ELR (cell line): ENCODE measurements around the gene TGM2.
A peak's percentile ranks its signal among the peaks of the same experiment; 100 is the strongest.

ENCODE experiments used
- DNase-seq: peaks from one replicate; pipeline ENCODE4 v3.0.0-alpha.2; 2015; ENCODE audit warnings: low read depth

The TGM2 gene

DNA sequence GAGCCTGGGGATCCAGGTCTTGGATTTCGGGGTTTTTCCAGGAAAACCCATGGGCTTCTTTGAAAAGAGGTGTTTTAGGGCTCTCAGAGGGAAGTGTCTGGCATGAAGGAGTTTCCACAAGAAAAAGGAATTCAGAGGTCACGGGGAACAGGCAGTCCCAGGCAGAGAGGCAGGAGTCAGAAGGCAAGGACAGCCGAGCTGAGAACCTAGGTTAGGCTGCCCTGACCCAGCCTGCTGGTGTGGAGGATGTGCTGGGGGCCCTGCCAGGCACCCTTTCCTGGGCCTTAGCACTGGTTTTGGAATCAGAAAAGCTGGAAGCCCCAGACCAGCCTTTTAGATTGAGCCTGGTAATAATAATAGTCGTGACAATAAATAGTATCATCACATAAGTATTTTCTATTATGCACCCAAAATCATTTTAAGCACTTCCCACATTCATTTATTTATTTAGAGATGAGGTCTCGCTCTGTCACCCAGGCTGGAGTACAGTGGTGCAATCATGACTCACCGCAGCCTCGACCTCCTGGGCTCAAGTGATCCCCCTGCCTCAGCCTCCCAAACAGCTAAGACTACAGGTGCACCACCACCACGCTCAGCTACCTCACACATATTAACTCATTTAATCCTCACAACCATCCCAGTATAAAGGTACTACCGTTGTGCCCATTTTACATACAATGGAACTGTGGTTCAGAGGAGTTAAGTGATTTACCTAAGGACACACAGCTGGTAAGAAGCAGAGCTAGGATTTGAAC is 19.9 kb downstream of the TGM2 start:
- DNase-seq = peak; percentile 88

DNA sequence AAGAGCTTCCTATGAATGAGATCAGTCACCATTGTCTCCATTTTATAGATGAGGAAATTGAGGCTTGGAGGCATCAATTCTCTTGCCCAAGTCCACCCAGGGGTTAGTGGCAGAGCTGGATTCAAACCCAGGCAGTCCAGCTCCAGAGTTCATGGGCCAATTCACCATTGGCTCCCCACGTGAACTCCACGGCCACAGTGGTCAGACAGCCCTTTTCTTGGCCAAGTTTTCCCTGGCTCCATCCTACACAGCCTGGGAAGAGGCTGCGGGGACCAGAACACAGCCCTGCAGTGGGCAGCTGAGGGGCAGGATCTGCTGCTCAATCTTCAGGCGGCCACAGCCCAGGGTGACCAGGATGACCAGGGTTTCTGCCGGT is 20.5 kb downstream of the TGM2 start:
- no peak for DNase-seq

DNA sequence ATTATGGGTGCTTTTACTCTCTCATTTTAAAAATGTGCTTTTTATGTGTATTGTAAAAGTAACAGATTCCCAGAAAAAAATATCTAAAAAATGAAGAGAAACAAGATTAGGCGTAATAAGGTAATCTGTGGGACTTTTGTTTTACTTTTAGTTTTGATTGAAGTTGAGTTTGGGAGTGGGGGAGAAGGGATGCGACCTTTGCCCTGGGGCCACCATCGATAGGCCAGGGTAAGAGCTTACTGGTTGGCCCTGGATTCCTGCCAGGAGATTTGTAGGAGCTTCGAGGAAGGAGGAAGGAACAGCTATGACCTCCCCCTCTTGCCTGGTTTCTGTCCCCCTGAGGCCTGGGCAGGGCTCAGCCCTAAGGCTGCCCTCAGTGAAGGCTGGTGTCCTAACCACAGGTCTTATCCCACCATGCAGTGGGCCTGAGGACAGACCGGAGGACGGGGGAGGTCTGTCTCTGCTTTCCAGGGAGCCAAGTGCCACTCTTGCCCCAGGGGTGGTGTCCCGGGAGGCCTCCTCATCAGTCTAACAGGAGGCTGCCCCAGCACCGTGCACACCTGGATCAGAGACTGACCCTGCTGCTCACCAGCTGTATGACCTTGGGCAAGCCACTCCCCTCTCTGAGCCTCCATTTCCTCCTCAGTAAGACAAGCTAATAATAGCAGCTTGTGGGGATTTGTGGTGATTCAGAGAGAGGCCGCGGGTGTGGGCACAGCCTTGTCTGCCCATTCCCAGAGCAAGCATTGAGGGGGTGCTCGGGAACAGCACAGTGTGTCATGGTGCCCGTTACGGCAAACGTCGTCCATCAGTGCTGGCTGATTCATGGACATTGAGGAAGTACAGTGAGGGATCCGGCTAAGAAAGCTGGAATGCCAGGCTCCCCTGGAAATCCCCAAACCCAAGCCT is 21.2 kb downstream of the TGM2 start:
- DNase-seq = peak; percentile 98

DNA sequence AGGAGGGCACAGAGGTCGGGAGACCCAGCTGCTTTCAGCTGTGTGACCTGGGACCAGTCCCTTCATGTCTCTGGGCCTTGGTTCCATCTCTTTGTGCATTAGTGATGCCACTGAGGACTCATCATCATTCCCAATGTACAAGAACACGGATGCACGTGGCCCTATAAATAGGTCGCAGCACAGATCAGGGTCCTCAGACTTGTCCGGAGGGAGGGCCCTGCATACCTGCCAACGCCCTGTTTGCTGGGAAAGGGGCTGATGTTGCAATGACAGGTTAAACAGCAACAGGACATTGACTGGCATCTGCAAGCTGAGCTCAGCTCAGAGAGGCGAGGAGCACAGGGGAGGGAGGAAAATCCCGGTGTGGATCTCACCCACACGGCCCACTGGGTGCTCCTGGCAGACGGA is 21.8 kb downstream of the TGM2 start:
- DNase-seq = no peak

DNA sequence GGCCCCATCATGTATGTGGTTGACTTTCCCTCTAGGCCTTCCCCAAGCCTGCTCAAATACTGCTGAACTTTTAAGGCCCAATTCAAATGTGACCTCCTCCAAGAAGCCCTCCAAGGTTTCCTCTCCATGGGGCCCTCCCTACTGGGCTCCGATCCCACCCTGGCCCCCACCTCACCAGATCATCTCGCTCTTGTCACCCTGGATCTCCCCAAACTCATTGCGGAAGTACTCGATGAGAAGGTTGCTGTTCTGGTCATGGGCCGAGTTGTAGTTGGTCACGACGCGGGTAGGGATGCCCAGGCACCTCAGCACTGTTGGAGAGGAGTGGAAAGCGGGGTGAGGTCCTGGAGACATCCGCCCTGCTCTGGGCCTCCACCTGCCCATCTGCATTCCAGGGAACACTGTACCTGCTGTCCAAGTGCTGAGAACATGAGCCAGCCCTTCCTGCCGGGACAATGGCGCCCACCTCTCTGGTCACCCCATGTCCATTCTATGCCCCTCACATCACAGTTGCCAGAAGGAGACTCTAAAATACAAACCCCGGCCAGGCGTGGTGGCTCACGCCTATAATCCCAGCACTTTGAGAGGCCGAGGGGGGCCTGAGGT is 23.1 kb downstream of the TGM2 start:
- DNase-seq = no peak

DNA sequence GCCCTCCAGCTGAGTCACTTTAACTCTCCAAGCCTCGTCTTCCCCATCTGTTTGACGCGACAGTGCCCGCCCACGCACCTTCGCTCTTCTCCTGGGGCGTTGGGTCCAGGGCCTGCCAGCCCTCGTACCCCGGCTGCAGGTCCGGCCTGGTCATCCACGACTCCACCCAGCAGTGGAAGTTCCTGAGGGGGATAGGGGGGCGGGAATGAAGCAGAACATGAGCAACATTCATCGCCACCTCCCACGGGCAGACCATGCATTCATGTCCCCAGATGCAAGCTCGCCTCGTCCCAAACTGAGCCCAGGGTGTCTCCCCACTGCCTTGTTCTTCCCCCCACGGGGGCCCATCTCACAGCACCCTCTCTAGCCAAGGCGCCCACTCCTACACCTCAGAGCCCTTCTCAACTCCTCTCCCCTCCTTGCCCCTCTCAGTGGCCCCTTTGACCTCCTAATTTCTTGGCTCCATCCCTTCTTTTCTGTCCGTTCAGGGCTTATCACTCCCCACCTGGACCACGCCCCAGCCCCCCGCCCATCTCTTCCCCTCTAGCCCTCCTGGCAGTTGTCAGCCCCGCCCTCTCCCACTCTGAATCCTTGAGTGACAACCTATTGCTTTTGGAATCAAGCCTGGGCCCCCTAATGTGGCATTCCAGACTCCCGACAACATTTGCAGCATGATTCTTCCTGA is 23.7 kb downstream of the TGM2 start:
- DNase-seq = no peak

DNA sequence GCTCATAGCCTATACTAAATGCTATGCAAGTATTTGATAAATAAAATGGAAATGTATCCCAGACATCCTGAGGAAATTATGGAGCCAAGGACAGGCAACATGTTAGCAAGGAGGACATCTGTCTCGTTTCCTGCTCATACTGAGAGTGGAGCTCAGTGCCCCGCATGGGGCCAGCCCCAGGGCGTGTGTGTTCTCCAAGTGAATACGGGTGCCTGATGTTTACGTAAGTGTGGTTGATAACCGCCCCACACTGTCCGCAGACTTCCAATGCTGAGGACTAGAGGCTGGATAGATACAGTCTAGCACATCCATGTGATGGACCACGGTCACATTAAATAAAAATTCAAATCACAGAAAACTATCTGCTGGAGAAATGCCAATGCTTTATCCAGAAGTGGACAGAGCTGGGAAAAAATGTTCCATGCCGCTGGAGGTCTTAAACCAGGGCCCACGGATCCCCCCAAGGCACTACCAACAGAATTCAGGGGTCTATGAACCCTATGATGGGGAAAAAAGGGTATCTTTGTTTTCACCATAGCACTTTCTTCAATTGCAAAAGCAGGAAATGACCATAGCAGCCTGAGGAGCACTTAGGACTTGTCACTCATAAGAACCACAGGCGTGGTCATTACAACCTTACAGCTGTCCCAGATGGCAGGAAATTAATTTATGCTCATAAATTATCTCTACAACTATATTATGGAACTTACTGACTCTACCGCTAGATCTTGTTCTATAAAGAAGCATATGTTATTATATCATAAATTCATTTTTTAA is 24.9 kb downstream of the TGM2 start:
- DNase-seq = peak; percentile 73

DNA sequence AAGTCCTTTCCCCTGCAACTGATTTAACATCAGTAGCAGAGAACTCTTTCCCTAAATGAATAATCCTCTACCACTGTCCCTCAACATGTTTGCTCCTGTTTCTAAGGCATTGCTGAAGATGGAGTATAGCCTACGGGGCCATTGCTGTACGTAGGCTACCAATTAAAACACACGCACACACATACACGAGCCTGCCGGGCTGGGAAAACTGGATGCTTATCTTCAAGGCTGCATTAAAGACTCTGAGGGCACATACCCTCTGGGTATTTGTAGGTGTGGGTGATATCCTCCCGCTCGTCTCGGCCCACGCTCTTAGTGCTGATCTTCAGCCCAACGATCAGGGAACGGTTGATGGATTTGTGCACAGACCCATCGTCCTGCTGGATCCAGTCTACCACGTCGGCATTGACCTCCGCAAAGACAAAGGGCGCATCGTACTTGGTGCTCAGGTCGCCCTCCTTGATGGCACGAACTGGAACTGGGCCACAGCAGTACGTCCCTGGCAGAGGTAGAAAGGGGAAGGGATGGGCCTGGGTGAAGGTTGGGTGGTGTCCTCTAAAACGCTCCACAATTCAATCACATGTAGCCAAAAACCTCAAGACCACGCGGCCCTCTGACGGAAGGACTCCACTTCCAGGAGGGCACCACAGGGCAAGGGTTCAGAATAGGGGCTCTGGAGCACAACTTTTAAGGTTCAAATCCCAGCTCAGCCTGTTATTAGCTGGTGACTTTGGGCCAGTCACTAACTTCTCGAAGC is 25.7 kb downstream of the TGM2 start:
- no peak for DNase-seq

DNA sequence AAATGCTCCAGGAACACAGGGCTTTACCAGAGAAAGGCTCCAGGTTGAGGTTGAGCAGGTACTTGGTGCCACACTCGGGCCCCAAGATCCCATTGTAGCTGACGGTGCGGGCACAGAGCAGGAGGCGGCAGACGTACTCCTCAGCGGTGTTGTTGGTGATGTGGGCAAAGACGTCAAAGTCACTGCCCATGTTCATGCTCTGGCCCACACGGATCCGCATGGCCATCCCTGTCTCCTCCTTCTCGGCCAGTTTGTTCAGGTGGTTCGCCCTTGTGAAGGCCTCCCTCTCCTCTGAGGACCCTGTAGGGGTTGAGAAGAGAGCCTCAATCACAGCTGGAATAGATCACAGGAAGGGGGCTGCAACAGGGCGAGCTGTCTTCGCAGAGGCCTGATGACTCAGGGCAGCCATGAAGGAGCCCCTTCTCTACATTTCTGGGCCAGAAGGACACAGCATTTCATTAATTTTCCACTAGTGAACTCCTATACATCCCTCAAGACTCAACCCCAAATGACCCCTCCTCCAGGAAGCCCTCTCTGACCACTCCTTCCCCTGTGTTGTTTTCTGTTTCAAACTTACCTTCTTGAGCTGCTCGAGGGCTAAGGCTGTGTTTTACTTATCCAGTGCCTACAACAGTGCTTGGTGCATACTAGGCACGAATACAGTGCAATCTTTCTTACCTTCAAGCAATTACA is 26.8 kb downstream of the TGM2 start:
- DNase-seq = no peak

DNA sequence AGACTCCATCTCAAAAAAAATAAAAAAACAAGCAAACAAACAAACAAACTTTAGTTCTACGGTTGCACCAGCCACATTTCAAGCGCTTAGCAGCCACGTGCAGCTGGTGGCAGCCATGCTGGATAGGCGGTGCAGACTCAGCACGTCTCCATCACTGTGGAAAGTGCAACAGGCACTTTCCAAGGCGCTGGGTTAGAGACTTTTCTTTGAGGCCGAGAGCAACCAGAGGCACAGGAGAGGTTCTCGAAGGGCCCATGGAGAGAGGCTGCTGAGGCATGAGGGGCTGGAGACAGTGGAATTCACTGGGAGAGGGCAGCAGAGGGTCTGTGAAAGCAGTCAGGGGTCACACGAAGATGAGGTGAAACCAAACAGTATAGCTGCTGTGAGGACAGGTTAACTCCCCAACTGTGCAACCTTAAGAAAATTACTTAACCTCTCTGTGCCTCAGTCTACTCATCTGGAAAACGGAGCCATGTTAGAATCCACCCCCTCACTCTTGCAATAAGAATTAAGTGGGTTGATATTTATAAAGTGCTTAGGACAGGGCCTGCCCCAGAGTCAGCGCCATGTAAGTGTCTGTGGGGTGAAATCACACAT is 27.5 kb downstream of the TGM2 start:
- DNase-seq = no peak

DNA sequence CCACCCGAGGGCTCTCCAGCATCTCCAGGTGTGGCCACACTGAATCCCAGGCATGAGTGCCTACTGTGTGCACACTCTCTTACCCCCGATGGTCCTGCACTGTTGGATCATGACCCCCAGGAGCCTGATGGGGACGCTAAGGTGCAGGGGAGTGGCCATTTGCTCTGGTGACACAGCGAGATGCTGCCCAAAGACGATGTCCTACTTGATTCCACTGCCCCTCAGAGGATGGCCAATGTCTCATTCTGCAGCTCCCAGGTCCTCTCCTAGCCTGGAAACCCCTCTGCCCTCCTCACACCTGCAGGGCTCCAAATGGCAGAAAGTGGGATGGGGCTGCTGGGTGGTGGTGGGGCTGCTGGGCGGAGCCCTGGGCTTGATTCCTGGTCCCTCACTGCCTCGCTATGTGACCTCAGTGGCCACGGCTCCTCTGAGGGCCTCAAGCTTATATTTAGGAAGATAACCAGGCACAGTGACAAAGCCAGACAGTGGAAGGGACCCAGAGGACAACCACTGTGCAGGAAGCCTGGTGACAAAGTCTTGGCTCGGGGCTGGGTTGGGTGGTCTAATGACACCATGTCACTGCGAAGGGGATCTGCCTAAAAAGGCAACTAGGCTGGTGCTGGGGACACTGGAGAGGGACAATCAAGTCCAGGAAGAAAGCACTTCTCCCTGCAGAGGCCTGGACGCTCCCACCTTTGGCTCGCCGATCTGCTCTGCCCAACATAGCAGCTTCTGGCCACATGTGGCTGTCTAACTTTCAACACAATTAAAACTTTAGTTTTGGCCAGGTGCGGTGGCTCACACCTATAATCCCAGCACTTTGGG is 28.4 kb downstream of the TGM2 start:
- no peak for DNase-seq

DNA sequence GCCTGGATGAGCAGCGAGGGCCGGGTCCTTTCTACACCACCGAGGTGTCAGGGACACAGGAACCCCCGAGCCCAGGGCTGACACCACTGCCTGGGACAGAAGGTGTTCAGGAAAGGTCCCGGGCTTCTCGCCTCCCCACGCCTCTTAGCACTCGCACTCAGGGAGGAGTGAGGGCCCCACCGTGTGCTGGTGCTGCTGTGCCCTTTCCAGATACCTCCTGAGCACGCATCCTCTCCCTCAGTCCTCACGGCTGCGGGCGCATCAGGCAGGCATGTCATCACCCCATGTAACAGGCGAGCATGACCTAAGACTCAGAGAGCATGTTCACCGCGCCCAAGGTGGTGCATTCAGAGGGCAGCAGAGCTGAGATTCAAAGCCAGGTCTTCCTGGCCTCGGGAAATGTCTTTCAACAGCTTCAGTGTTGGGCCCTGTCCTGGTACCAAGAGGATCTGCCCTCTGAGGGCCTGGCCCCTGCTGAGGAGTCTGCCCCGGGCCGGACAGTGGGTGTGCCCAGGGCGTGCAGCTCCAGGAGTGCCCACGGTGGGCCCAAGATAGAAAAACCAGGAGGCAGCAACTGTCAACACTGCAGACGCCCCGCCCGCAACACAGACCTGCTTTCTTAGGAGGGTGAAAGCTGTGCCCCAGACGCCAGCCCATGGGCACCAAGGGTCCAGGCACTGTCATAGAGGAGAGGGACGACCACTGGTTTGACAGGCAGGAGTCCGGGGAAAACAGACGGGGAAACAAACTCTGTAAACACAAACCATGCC is 29.2 kb downstream of the TGM2 start:
- DNase-seq = no peak

DNA sequence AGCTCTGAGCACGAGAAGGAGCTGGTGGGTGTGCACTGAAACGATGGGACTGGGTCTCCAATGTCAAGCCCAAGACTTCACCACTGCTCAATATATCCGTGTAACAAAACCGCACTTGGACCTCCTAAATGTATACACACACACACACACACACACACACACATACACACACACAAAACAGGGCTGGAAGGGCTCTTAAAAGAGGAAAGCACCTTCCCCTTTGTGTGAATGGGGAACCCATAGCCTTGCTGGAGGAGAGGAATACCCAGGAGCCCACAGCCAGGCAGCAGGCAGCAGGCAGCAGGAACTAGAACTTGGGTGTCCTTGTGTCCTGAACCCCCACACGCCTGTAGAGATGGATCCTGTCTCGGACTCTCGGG is 29.8 kb downstream of the TGM2 start:
- no peak for DNase-seq

DNA sequence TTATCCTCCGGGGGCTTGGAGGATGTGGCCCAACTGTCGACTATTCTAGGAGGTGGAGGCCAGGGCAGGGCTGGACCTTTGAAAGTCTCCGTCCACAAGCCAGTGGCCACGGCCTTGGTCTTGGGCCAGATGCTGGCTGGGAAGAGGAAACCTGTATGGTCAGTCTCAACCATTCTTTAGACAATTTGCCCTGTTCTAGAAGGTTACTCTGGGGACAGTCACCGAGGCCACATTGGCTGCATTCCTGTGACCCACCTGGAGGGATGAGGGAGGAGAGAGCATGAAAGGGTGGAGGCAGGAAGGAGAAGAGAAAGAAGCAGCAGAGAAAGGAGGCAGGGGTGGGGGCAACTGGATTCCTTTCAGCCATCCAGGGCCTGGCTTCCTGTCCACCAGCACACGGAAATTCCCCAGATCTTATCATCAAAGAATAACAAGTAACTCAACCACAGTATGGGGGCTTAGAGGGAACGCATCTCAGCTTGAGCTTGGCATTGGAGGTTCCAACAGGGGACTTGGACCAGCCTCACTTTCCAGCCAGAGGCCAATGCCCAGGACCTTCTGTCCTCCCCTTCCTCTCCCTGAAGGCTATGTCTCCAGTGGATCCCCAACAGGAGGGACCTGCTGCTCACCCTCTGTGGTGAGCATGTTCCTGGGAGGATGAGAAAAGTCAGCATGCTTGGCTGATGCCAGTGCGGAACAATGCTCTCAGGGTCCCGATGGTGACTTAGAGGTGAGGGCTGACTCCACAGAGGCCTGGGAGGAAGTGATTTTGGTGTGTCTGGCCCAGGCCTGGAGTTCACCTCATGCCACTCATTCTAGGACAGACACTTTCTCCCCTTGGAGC is 30.4 kb downstream of the TGM2 start:
- DNase-seq = peak; percentile 94

DNA sequence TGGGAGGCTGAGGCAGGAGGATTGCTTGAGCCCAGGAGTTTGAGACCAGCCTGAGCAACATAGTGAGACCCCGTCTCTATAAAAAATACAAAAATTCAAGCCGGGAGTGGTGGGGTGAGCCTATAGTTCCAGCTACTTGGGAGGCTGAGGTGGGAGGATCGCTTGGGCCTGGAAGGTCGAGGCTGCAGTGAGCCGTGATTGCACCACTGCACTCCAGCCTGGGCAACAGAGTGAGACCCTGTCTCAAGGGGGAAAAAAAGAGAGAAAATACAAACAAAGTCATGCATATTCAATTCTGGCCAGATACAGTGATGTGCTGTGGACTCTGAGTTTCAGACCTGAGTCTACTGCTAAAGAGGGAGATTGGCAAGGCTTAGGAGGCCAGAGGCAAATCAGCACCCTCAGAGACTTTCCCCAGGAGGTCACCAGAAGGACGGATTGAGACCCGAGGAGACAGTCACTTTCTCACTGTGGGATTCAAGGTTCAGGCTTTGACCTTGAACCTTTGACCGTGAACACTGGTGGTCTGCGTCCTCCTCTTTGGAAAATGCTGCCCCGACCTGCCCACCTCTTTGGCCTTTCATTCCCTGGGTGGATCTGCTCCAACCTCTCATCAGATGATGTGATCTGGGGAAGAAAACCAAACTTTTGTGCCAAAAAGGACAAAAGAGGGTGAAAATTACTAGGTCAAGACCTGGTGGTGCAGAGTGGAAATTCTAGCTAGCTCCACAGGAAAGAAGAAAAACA is 31.2 kb downstream of the TGM2 start:
- no peak for DNase-seq

DNA sequence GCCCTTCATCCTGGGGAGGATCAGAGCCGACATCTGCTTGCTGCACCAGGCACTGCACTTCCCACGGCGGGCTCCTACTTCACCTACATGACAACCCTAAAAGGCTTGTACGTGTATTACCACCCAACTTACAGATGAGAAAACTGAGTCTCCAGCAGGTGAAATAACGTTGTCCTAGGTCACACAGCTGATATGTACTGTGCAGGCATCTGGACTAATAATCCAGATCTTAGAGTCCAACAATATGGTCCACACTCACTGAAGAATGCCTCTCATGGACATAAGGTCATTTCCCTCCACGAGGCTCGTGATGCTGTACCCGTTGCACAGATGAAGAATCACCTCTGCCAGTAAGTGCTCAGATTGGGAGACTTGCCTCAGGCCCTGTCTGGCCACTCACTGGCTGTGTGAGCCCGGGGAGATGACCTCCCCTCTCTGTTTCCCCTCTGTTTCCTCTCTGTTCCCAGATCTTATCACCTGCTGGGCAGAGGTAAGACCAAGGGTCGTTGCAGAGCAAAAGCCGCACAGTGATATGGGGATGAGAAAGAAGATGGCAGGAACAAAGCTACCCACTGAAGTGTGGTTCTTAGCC is 32.1 kb downstream of the TGM2 start:
- DNase-seq = no peak
